Heart right ventricle (tissue), 16 donors: ENCODE data around the gene NCAN. TPM values are rescaled to one million over a fixed set of nuclear protein-coding genes. Genes with fewer than 3 reads are reported as not detected.

Experiments used
- ATAC-seq, 8 donors: fragments of 200-7000 bp; cut with Tn5 transposase; one replicate each; pipeline ENCODE4 v1.9.1; 2020; ENCODE audit warnings: mild to moderate bottlenecking in 8 of 8, moderate library complexity in 8 of 8, moderate number of reproducible peaks in 1 of 8
- DNase-seq, 2 donors: peaks; one replicate each; pipeline ENCODE4 v3.0.0-alpha.2; 2020
- H3K27ac ChIP-seq, 10 donors: fragments of 200-600 bp; sonication (generic) in 2 of 10; one replicate each; pipeline versions ENCODE4 v1.5.0 to v1.8.0; 2020 to 2022; ENCODE audit warnings: mild to moderate bottlenecking in 3 of 10
- H3K27me3 ChIP-seq, 7 donors: fragments of 200-600 bp; one replicate each; pipeline ENCODE4 v1.8.0; 2021 to 2022; ENCODE audit warnings: mild to moderate bottlenecking in 2 of 7
- H3K36me3 ChIP-seq, 9 donors: fragments of 200-600 bp; sonication (generic) in 1 of 9; one replicate each; pipeline versions ENCODE4 v1.5.0 to v1.8.0; 2020 to 2022; ENCODE audit warnings: mild to moderate bottlenecking in 2 of 9
- H3K4me1 ChIP-seq, 9 donors: fragments of 200-600 bp; sonication (generic) in 1 of 9; one replicate each; pipeline versions ENCODE4 v1.5.0 to v1.8.0; 2020 to 2022; ENCODE audit warnings: mild to moderate bottlenecking in 4 of 9
- H3K4me3 ChIP-seq, 10 donors: fragments of 200-600 bp; sonication (generic) in 2 of 10; one replicate each; pipeline versions ENCODE4 v1.5.0 to v1.8.0; 2020 to 2022; ENCODE audit warnings: mild to moderate bottlenecking in 7 of 10, moderate library complexity in 2 of 10
- H3K9me3 ChIP-seq, 11 donors: fragments of 200-600 bp in 10 of 11; sonication (generic) in 2 of 11; one replicate each; pipeline versions ENCODE4 v1.5.0 to v1.8.0; 2013 to 2022; ENCODE audit warnings: mild to moderate bottlenecking in 2 of 11, control low read depth in 1 of 11, moderate library complexity in 1 of 11
- WGBS, 2 donors: extraction: QIAGEN DNeasy Blood & Tissue Kit; methylation state at CpG; one replicate each; pipeline ENCODE4 v1.1.7; 2013; ENCODE audit warnings: inconsistent platforms in 1 of 2; 5-methylcytosine and 5-hydroxymethylcytosine counted together
- intact Hi-C, 10 donors: fragments of 100-400 bp; cut with DNase I; formaldehyde crosslinking; loops; one replicate each; pipeline versions ENCODE4 v1.11.1 to v1.14.2; 2022
- polyA plus RNA-seq, 2 donors: library from polyadenylated mRNA; stranded (reverse); fragments of 200-250 nt; gene quantifications; one replicate each; pipeline ENCODE4 v1.2.3, GENCODE V29; 2013
- total RNA-seq, 10 donors: library from RNA; stranded (reverse); fragmentation: NEBNext Ultra II Directional in 3 of 10; extraction: Animal tissue kit (Norgen Biotek cat#: 25700) in 3 of 10; gene quantifications; one replicate each; pipeline versions ENCODE4 v1.2.1 to v1.2.4, GENCODE V29; 2021 to 2023
- TF ChIP-seq, protein P1 (sequence below), 9 donors: fragments of 200-600 bp; sonication (generic) in 2 of 9; IDR thresholded peaks; one replicate each; pipeline versions ENCODE4 v1.5.0 to v1.8.0; 2021 to 2022; ENCODE audit warnings: antibody characterized with exemption in 9 of 9, mild to moderate bottlenecking in 5 of 9, moderate library complexity in 1 of 9
- donor health status: Arrhythmogenic right ventricular cardiomyopathy.
- donor health status: ischemic (EF 13 %, LVEDD 7.1; RV severe dilation, severe dysfunction).
- donor health status: healthy with polysubstance abuse.
- donor health status: DM: no; HTN: yes; CAD: no.
- donor health status: DM: no; HTN: no; CAD: no.
- donor health status: ischemic (EF 25% LVEDD 6.9; RV normal size, moderate dysfunction).
- donor health status: ischemic (EF 25% LVEDD 5.7; RV mildly dilated, moderate dysfunction).
- donor health status: healthy.
- donor health status: DM: yes; HTN: yes; CAD: no.
- donor health status: Ischemic cardiomyopathy.
- donor health status: ischemic (EF 35%, LVEDD 5.7; RV mildly dilated, moderate dysfunction).
- donor health status: nonischemic (EF 11% LVEDD 7.7; RV severe dilation, severe dysfunction).
- donor health status: DM: yes; HTN: yes; CAD: no.
- donor health status: PGD.
- donor health status: ischemic (EF 29% LVEDD 5.4; RV normal size, mild dysfunction).
- donor health status: nonischemic (EF 23%, LVEDD 6.1; RV moderate dilation, normal function).

Gene NCAN
- total and polyA plus RNA-seq, 12 donors = not detected

GRCh38 chr19:19232261-19232721 is 20.5 kb downstream of the NCAN start:
- TF ChIP-seq, protein P1, sequence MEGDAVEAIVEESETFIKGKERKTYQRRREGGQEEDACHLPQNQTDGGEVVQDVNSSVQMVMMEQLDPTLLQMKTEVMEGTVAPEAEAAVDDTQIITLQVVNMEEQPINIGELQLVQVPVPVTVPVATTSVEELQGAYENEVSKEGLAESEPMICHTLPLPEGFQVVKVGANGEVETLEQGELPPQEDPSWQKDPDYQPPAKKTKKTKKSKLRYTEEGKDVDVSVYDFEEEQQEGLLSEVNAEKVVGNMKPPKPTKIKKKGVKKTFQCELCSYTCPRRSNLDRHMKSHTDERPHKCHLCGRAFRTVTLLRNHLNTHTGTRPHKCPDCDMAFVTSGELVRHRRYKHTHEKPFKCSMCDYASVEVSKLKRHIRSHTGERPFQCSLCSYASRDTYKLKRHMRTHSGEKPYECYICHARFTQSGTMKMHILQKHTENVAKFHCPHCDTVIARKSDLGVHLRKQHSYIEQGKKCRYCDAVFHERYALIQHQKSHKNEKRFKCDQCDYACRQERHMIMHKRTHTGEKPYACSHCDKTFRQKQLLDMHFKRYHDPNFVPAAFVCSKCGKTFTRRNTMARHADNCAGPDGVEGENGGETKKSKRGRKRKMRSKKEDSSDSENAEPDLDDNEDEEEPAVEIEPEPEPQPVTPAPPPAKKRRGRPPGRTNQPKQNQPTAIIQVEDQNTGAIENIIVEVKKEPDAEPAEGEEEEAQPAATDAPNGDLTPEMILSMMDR (IDR thresholded peaks at IDR 0.05) = no peak
- ATAC-seq = no peak
- Histone ChIP-seq H3K9me3 (peaks cover 0 to 42% (median 22%) of the 10 kb centered on the region in 11 donors), H3K4me1 (no peaks in the 10 kb centered on the region), H3K27me3 (peaks cover 0 to 23% (median 10%) of the 10 kb centered on the region in 7 donors), H3K4me3 (no peak overlapping the region), H3K36me3 (no peaks in the 10 kb centered on the region), H3K27ac (no peak overlapping the region)
- intact Hi-C loops = no loop called here
- no peak for DNase-seq
- 74 to 75% methylated on average over 19 of the region's 19 CpGs for WGBS, 2 donors

GRCh38 chr19:19234220-19234816 is 22.6 kb downstream of the NCAN start:
- WGBS, 2 donors = 84 to 86% methylated on average over 2 of the region's 2 CpGs
- Histone ChIP-seq H3K27me3 (peaks cover 0 to 19% (median 5%) of the 10 kb centered on the region in 7 donors), H3K36me3 (no peaks in the 10 kb centered on the region), H3K9me3 (peaks cover 0 to 42% (median 22%) of the 10 kb centered on the region in 11 donors), H3K27ac (no peak overlapping the region), H3K4me3 (no peak overlapping the region), H3K4me1 (no peaks in the 10 kb centered on the region)
- TF ChIP-seq, protein P1 (IDR thresholded peaks at IDR 0.05) = no peak
- intact Hi-C loops = no loop called here
- ATAC-seq = no peak
- DNase-seq = no peak

DNA sequence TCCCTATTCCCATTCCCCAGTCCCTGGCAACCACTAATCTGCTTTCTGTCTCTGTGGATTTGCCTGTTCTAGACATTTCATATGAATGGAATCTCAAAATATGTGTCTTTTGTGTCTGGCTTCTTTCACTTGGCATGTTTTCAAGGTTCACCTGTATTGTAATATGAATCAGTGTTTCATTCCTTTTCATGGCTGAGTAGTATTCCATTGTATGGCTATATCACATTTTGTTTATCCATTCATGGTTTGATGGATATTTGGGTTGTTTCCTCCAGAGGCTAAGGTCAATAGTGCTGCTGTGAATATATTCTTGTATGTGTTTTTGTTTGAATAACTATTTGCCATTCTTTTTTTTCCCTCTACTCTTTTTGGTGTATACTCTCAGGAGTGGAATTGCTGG is 24.4 kb downstream of the NCAN start:
- no peaks in the 10 kb centered on the region for H3K4me1 ChIP-seq
- DNase-seq (no peak), ATAC-seq (no peak)
- no peaks in the 10 kb centered on the region for H3K36me3 ChIP-seq
- H3K27ac ChIP-seq = no peak overlapping the region
- H3K9me3 ChIP-seq = peaks cover 0 to 42% (median 22%) of the 10 kb centered on the region in 11 donors
- TF ChIP-seq, protein P1 (IDR thresholded peaks at IDR 0.05) = no peak
- intact Hi-C loops = no loop called here
- no peak overlapping the region for H3K4me3 ChIP-seq
- H3K27me3 ChIP-seq = peaks cover 0 to 28% (median 11%) of the 10 kb centered on the region in 7 donors

- no peak for DNase-seq
- Histone ChIP-seq H3K36me3 (no peaks in the 10 kb centered on the region), H3K9me3 (peaks cover 0 to 32% (median 21%) of the 10 kb centered on the region in 11 donors), H3K27ac (no peak overlapping the region), H3K27me3 (peaks cover 0 to 22% (median 11%) of the 10 kb centered on the region in 7 donors), H3K4me3 (no peak overlapping the region), H3K4me1 (no peaks in the 10 kb centered on the region)
- 83 to 84% methylated on average over 18 of the region's 18 CpGs for WGBS, 2 donors
- ATAC-seq = no peak
- TF ChIP-seq, protein P1 (IDR thresholded peaks at IDR 0.05) = no peak
- intact Hi-C loops = no loop called here
These were observed 26.6 kb downstream of the NCAN start for GRCh38 chr19:19238126-19238894.
